ENCODE data around the gene CWC27.
"Not testable (repeated sequence)": the region's sequence is repeated elsewhere in the genome, so short reads cannot be mapped to it uniquely, and the experiment has no call there.

DNA sequence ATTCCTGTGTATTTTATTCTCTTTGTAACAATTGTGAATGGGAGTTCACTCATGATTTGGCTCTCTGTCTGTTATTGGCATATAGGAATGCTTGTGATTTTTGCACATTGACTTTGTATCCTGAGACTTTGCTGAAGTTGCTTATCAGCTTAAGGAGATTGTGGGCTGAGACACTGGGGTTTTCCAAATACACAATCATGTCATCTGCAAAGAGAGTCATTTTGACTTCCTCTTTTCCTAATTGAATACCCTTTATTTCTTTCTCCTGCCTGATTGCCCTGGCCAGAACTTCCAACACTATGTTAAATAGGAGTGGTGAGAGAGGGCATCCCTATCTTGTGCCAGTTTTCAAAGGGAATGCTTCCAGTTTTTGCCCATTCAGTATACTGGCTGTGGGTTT, 138.7 kb downstream of the CWC27 start:
- not testable (repeated sequence) for TF ChIP-seq NR2F6 (IDR thresholded peaks at IDR 0.05); NR2F6 (CRISPR knock-in tag; IDR thresholded peaks at IDR 0.05); ARNT (IDR thresholded peaks at IDR 0.05); CEBPB (IDR thresholded peaks at IDR 0.05; ENCODE audit: borderline replicate concordance, low read depth, low read length)
